NCI-H146 (cell line): ENCODE data around the gene PSMD8.
"Not testable (repeated sequence)": the region's sequence is repeated elsewhere in the genome, so short reads cannot be mapped to it uniquely, and the experiment has no call there.

Experiments used
- DNase-seq: peaks from one replicate; lab custom pipeline; 2025; lab: John Stamatoyannopoulos, UW

The PSMD8 gene

GRCh38 chr19:38374332-38375097 lies at the start of gene PSMD8:
Gene PSMD8 (plus strand): TSS chr19:38374571. CDS start chr19:38374602, 31 bp downstream.
- DNase-seq: peak; percentile 100

- DNase-seq: no peak
Measured at GRCh38 chr19:38326591-38326990, 47.8 kb upstream of the PSMD8 start.

- no peak for DNase-seq
Measured at GRCh38 chr19:38329651-38330050, 44.7 kb upstream of the PSMD8 start.

GRCh38 chr19:38331728-38332127 lies 42.6 kb upstream of the PSMD8 start:
- no peak for DNase-seq

GRCh38 chr19:38333245-38333644 lies 41.1 kb upstream of the PSMD8 start:
- DNase-seq: no peak

- peak; percentile 99 for DNase-seq
Measured at GRCh38 chr19:38335949-38336637, 38.3 kb upstream of the PSMD8 start.

- DNase-seq: peak; percentile 97
Measured at GRCh38 chr19:38336638-38337359, 37.6 kb upstream of the PSMD8 start.

- no peak for DNase-seq
Measured at GRCh38 chr19:38337360-38337653, 37.1 kb upstream of the PSMD8 start.

- DNase-seq: not testable (repeated sequence)
Measured at GRCh38 chr19:38339011-38339410, 35.4 kb upstream of the PSMD8 start.

GRCh38 chr19:38340927-38341326 lies 33.4 kb upstream of the PSMD8 start:
- DNase-seq: no peak

- DNase-seq: no peak
Measured at GRCh38 chr19:38346837-38347236, 27.5 kb upstream of the PSMD8 start.

GRCh38 chr19:38350883-38351282 lies 23.5 kb upstream of the PSMD8 start:
- DNase-seq: no peak

- DNase-seq: peak; percentile 38
Measured at GRCh38 chr19:38351865-38352395, 22.4 kb upstream of the PSMD8 start.

GRCh38 chr19:38352611-38353010 lies 21.8 kb upstream of the PSMD8 start:
- DNase-seq: no peak

- DNase-seq: no peak
Measured at GRCh38 chr19:38355728-38356725, 18.3 kb upstream of the PSMD8 start.

- DNase-seq: no peak
Measured at GRCh38 chr19:38358071-38358470, 16.3 kb upstream of the PSMD8 start.

GRCh38 chr19:38359242-38360021 lies 14.9 kb upstream of the PSMD8 start:
- DNase-seq: no peak

GRCh38 chr19:38360351-38360750 lies 14.0 kb upstream of the PSMD8 start:
- DNase-seq: peak; percentile 71

GRCh38 chr19:38360839-38361631 lies 13.3 kb upstream of the PSMD8 start:
- DNase-seq: peak; percentile 59

- DNase-seq: peak; percentile 95
Measured at GRCh38 chr19:38361633-38362075, 12.7 kb upstream of the PSMD8 start.
